ENCODE measurements around the gene POMC. TPM values are rescaled to one million over a fixed set of nuclear protein-coding genes. Genes with fewer than 3 reads are reported as not detected.

Gene POMC
- total RNA-seq, 3 donors from 2014 or later, result 2.8 to 10.7 (median 2.9) TPM

DNA sequence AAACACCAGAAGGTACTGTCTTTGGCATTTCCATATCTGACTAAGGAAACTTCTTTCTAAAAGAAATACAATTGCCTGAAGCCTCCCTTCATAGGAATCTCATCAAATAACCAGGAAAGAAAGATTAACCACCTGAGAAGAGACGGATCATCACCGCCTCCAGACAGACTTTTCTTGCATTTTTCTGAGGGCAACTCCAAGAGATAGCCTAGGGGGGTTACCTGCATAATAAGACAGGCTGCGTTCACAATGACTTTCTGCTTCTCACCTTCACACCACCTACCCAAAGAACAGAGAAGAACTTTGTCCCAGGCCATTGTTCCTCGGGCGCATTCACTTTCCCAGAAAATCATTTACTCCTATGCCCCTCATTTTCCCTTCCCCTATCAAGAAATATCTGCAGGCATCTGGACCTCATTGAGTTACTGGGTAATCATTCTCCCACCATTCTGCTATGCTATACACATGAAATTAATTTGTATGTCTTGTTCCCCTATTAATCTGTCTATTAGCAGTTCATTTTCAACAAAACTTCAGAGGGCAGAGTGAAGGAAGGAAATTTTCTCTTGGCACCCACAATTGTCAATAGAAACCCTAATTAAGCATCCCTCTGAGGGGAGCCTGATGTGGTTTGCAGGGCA lies 8.3 kb upstream of the POMC start:
- Histone ChIP-seq H3K4me1 (no peaks in the 10 kb centered on the region), H3K36me3 (no peaks in the 10 kb centered on the region), H3K4me3 (no peak overlapping the region), H3K9me3 (no peaks in the 10 kb centered on the region), H3K27ac (no peak overlapping the region), H3K27me3 (peaks cover 0 to 3% of the 10 kb centered on the region in 2 donors)
- TF ChIP-seq, protein P1, sequence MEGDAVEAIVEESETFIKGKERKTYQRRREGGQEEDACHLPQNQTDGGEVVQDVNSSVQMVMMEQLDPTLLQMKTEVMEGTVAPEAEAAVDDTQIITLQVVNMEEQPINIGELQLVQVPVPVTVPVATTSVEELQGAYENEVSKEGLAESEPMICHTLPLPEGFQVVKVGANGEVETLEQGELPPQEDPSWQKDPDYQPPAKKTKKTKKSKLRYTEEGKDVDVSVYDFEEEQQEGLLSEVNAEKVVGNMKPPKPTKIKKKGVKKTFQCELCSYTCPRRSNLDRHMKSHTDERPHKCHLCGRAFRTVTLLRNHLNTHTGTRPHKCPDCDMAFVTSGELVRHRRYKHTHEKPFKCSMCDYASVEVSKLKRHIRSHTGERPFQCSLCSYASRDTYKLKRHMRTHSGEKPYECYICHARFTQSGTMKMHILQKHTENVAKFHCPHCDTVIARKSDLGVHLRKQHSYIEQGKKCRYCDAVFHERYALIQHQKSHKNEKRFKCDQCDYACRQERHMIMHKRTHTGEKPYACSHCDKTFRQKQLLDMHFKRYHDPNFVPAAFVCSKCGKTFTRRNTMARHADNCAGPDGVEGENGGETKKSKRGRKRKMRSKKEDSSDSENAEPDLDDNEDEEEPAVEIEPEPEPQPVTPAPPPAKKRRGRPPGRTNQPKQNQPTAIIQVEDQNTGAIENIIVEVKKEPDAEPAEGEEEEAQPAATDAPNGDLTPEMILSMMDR (IDR thresholded peaks at IDR 0.05), result no peak
- TF ChIP-seq POLR2A (IDR thresholded peaks at IDR 0.05) (no peak), POLR2AphosphoS5 (IDR thresholded peaks at IDR 0.05) (no peak)
- intact Hi-C loops (cut with DNase I; ENCODE audit: low total_unique reads), result no loop called here
- DNase-seq (ENCODE audit: low spot score in 2 of 2), result no peak

- DNase-seq (ENCODE audit: low spot score in 2 of 2), result no peak
- no peaks in the 10 kb centered on the region for H3K4me1 ChIP-seq
- H3K36me3 ChIP-seq, result no peaks in the 10 kb centered on the region
- H3K27ac ChIP-seq, result no peak overlapping the region
- intact Hi-C loops (cut with DNase I; ENCODE audit: low total_unique reads), result no loop called here
- H3K27me3 ChIP-seq, result peaks cover 0 to 3% of the 10 kb centered on the region in 2 donors
- H3K9me3 ChIP-seq, result no peaks in the 10 kb centered on the region
- no peak overlapping the region for H3K4me3 ChIP-seq
- no peak for TF ChIP-seq POLR2A (IDR thresholded peaks at IDR 0.05)
- no peak for TF ChIP-seq POLR2AphosphoS5 (IDR thresholded peaks at IDR 0.05)
- TF ChIP-seq, protein P1 (IDR thresholded peaks at IDR 0.05), result no peak
These were observed 7.8 kb upstream of the POMC start for GRCh38 chr2:25176138-25176537.

GRCh38 chr2:25174192-25174861 lies 5.9 kb upstream of the POMC start:
- H3K4me1 ChIP-seq, result no peaks in the 10 kb centered on the region
- intact Hi-C loops (cut with DNase I; ENCODE audit: low total_unique reads), result no loop called here
- peaks cover 0 to 3% of the 10 kb centered on the region in 2 donors for H3K27me3 ChIP-seq
- no peak overlapping the region for H3K4me3 ChIP-seq
- H3K9me3 ChIP-seq, result no peaks in the 10 kb centered on the region
- H3K27ac ChIP-seq, result no peak overlapping the region
- DNase-seq (ENCODE audit: low spot score in 2 of 2), result no peak
- TF ChIP-seq POLR2AphosphoS5 (IDR thresholded peaks at IDR 0.05) (no peak), POLR2A (IDR thresholded peaks at IDR 0.05) (no peak)
- TF ChIP-seq, protein P1 (IDR thresholded peaks at IDR 0.05), result no peak
- no peaks in the 10 kb centered on the region for H3K36me3 ChIP-seq

GRCh38 chr2:25173719-25174118 lies 5.3 kb upstream of the POMC start:
- no peaks in the 10 kb centered on the region for H3K36me3 ChIP-seq

DNA sequence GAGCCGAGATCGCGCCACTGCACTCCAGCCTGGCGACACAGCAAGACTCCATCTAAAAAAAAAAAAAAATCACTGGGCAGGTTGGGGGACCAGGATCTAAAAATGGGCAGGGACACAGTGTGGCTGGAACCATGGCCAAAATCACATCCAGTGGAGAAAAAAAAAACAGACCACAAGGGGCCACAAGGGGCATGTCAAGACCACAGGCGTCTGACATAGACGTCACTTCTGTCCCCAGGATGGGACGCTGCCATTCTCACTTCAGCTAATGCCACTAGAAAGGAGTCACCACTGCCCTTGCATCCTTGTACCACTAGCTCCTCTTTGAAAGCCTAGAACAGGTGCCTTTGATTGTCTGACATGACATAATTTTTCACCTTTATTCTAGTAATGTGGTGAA lies 2.5 kb upstream of the POMC start:
- peaks cover 3 to 28% of the 10 kb centered on the region in 2 donors for H3K27me3 ChIP-seq
- TF ChIP-seq, protein P1 (IDR thresholded peaks at IDR 0.05), result no peak
- TF ChIP-seq POLR2AphosphoS5 (IDR thresholded peaks at IDR 0.05) (no peak), POLR2A (IDR thresholded peaks at IDR 0.05) (no peak)

More at GRCh38 chr2:25173719-25174118, 5.3 kb upstream of the POMC start:
- H3K27ac ChIP-seq, result no peak overlapping the region
- no peak for DNase-seq (ENCODE audit: low spot score in 2 of 2)
- no peaks in the 10 kb centered on the region for H3K9me3 ChIP-seq
- TF ChIP-seq, protein P1 (IDR thresholded peaks at IDR 0.05), result no peak
- TF ChIP-seq POLR2A (IDR thresholded peaks at IDR 0.05), result no peak
- TF ChIP-seq POLR2AphosphoS5 (IDR thresholded peaks at IDR 0.05), result no peak
- peaks cover 0 to 8% of the 10 kb centered on the region in 2 donors for H3K27me3 ChIP-seq
- no peaks in the 10 kb centered on the region for H3K4me1 ChIP-seq
- no peak overlapping the region for H3K4me3 ChIP-seq
- intact Hi-C loops (cut with DNase I; ENCODE audit: low total_unique reads), result no loop called here

More for the DNA sequence above, 2.5 kb upstream of the POMC start:
- Histone ChIP-seq H3K4me3 (no peak overlapping the region), H3K36me3 (no peaks in the 10 kb centered on the region), H3K4me1 (no peaks in the 10 kb centered on the region), H3K9me3 (no peaks in the 10 kb centered on the region), H3K27ac (no peak overlapping the region)
- no peak for DNase-seq (ENCODE audit: low spot score in 2 of 2)
- intact Hi-C loops (cut with DNase I; ENCODE audit: low total_unique reads), result no loop called here
